DMS79 treated with DMSO at 0.1 percent for 48 hours (cell line): ENCODE measurements around the gene PDLIM1.

Experiments used
- DNase-seq: peaks from one replicate; lab custom pipeline; 2025; lab: John Stamatoyannopoulos, UW

PDLIM1 gene

DNA sequence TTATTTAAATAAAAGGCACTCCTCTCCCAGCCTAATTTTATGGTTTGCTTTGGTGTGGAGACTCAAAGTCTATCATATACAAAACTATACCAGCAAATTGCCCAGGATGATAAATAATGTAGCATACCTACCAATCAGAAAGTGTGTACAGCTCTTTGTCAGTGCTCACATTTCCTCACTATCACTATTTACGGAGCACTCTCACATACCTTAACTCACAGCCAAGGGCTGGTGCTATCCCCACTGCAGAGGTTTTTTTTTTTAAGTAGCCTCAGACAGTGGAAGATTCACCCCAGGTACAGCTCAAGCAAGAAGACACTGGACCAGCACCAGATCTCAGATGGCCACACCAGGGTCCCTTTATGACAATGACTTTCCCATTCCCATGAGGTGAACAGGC, 2.5 kb downstream of the PDLIM1 start:
- DNase-seq: no peak

DNA sequence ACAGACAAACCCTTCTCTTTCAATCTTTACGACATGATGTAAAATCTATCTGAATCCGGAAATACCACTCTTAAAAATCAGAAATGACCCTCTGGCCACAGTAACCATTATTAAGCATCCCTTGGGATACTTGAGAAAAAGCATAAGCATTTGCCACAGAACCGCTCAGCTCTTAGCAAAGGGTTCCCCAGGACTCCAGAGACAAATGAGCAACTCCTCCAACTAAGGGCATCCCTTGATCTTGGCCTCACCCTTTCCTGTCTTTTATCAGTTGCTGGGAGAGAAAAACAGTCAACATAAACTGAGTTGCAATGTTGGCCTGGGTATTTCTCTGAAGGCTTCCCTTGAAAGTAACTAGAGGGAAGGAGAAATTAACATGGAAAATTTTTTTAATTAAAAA, 3.5 kb downstream of the PDLIM1 start:
- DNase-seq: peak; percentile 9

DNA sequence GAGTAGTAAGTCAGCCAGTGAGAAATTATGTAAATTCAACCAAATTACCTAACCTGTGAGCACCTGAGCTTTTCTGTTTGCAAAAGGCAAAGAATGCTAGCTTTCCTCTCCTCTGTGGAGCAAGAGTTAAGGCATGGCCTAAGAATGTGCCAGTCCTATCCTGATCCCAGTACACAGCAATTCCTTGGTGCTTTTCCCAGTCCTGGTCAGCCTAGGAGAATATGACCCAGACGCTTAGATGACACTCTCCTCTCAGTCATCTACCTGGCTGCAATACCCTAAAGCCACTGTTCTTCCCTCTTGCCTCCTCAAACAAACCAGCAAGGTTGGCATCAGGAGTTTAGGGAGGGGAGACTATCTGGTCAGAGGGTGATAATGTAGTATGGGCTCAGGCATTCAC, 4.1 kb downstream of the PDLIM1 start:
- DNase-seq: no peak

DNA sequence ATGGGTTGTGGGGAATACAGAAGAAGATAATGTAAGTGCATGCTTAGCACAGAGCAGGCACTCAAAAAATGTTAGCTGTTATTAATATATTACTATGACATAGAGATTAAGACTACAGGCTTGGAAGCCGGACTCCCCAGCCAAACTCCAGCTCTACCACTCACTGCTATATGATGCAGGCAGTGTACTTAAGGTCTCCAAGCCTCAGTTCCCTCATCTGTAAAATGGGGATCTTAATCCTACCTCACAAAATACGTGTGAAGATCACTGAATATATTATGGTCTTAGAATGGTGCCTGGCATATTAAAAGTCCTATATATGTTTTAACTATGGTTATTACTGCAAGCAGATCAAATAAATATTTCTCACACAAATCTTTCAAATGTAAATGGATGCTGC, 5.2 kb downstream of the PDLIM1 start:
- no peak for DNase-seq

DNA sequence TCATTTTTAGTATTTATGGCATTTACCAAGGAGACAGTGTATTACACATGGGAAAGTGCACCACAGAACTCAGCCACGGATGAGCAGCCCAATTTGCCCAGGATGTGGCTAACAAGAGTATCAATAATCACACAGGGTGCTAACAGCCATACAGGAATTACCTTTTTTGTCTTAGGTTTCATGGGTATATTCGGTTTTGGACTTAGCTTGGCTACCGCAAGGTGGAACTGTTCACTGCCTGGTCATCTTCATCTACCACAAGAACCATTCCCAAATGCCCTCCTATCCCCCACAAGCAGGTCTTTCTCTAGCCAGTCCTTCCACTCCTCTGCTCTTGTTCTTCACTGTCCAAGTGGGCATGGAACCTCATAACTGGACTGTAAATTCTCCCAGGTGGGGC, 6.0 kb downstream of the PDLIM1 start:
- no peak for DNase-seq

DNA sequence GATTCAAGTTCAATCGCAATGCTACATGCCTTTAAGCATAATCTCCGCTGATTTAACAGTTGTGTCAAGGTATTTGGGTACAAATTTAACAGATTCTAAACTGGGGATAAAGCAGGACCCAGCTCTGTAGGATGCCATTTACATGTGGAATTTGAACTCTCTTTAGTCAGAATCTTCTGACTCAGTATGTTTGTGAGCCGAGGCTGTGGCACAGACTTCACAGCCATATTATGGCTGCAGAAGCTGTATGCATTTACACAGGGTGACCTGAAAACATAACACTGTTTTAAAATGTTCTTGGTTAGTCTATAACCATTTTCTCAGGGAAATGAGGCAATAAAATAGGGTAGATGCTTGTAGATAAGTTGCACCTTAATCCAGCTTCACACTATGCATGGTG, 8.7 kb downstream of the PDLIM1 start:
- DNase-seq: no peak

DNA sequence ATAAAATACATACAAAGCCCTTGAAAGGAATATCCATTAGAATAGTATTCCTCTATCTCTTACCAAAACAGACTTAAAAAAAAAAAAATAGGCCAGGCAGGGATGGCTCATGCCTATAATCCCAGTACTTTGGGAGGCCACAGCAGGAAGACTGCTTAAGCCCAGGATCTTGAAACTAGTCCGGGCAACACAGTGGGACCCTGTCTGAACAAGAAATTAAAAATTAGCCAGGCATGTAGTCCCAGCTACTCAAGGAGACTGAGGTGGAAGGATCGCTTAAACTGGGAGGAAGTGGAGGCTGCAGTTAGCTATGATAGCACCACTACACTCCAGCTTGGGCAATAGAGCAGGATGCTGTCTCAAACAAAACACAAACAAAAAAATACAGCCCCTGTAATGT, 9.6 kb downstream of the PDLIM1 start:
- no peak for DNase-seq

DNA sequence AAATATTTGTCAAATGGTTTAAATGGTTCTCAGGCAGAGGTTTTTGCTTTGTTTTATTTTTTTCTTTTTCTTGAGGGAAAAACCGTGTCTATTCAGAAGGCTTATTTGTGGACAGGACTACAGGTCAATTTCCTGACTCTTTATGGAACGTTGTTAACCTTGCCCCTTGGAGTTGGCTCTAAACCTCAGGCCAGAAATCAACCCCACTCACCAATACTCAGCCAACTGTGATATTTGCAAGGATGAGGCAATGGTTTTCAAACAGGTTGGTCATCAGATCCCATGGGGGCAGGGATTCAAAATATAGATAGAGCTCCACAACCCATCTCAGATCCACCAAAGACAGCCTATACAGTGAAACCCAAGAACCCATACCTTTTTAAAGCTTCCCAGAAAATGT, 10.2 kb downstream of the PDLIM1 start:
- DNase-seq: no peak

DNA sequence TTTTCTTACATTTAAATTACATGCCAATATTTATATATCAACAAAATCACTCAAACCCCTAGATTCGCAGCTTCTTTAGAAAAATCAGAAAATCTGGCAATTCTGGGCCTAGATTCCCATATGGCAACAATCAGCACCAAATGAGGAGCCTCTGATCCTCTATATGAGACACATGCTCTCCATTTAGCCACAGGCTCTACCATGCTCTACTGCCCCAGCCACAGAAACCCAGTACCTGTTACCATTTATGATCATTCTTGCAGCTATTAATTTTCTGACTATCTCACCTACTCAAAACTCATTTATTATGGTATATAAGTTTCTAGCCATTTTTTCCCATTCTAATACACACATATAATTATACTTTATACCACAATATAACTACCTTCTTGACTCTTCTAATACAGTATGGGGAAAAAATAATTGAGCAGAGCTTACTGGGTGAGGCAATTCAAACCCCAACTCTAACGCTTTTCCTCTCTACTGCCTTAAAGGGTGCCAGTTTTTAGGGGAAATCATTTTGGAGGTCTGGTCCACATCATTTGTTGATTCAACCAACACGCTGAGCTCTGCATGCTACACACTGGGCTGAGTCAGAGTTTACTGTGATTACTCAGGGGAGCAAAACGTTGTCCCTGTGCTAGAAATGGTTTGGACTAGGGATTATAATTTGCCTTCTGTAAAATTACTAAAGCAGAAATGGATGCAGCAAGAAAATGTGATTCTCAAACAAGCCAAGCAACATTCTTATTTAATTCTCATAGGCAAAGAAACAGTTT, 11.6 kb downstream of the PDLIM1 start:
- no peak for DNase-seq

DNA sequence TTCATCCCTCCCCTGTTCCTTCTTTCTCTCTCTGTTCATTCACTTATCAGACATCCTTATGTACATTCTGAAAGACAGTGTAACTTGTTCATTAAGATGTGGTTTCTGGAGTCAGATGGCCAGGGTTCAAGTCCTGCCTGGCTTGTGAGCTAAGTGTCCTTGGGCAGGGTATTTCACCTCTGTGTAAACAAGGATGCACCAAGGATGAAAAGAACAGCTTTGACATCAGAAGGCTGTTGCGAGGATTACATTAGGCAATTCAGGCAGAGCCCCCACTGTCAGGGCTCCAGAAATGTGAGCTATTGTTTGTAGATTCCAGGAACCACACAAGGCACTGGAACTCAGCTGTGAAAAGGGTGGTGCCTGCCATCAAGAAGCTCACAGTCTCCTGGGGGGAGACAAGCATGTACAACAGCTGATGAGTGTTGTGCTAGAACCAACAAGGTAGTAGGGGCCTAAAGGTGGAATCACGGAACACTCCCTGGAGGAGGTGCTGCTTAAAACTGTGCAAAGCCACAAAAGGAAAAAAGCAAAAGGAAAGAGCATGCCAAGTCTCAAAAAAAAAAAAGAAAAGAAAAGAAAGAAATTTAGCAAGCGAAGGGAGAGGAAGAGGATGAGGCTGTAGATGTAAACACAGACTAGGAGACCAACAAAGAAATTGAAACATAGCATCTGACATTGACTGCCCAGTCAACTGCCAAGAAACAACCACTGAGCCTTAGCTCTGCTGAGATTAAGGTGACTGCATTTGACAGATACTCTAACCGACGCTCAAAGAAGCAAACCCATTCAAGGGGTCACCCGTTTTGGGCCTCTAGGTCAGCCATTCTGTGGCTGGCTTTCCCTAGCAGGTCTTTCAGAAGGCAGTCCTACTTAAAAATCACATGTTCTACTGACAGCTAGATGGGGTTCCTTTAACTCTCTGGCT, 12.5 kb downstream of the PDLIM1 start:
- no peak for DNase-seq

DNA sequence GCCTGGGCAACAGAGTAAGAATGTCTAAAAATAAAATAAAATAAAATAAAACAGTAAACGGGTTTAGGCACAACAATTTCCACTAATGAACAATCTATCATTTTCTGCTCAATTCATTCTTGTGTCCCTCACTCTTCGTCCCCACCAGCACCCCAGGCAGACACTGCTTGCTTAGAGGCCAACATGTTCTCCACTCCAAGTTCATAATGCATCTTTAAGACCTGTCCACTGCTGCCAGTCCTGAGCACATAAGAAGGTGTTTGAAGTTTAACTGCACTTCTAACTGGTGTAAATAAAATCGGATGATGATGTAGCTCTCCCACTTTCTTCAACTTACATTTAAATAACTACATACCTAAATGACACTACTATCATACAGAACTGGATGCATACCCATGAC, 13.2 kb downstream of the PDLIM1 start:
- no peak for DNase-seq

DNA sequence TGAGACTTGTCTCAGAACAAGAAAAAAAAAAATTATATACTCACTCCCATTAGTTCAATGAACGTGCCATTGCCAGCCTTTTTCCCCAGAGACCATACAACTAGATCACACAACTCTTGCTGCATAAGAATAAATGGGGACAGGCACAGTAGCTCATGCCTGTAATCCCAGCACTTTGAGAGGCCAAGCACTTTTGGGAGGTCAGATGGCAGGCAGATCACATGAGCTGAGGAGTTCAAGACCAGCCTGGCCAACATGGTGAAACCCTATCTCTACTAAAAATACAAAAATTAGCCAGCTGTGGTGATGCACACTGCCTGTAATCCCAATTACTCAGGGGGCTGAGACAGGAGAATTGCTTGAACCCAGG, 13.6 kb downstream of the PDLIM1 start:
- DNase-seq: no peak

DNA sequence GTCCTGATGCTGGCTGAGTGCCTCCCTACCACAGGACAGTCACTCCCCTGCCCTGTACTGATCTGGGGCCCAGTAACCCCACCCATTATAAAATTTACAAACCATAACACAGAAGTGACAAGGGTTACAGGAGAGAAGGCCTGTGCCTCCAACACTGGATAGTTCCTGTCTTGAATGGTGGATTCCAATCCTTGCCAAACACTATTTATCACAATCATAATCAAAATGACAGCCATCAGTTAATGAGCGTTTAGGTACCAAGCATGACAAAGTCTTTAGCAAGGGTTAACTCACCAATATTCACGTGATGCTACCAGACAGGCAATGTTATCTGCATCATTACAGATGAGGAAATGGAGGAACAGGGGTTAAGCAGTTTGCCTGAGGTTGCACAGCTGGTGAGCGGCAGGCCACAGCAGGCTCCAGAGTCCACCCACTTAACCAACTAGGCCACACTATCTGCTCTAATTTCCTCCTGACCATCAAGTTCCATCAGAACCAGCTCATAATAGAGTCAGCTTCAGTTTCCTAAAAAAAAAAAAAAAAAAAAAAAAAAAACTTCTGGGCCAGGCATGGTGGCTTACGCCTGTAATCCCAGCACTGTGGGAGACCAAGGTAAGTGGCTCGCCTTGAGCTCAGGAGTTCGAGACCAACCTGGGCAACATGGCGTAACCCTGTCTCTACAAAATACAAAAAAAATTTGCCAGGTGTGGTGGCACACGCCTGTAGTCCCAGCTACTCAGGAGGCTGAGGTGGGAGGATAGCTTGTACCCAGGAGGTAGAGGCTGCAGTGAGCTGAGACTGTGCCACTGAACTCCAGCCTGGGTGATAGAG, 14.2 kb downstream of the PDLIM1 start:
- DNase-seq: no peak

DNA sequence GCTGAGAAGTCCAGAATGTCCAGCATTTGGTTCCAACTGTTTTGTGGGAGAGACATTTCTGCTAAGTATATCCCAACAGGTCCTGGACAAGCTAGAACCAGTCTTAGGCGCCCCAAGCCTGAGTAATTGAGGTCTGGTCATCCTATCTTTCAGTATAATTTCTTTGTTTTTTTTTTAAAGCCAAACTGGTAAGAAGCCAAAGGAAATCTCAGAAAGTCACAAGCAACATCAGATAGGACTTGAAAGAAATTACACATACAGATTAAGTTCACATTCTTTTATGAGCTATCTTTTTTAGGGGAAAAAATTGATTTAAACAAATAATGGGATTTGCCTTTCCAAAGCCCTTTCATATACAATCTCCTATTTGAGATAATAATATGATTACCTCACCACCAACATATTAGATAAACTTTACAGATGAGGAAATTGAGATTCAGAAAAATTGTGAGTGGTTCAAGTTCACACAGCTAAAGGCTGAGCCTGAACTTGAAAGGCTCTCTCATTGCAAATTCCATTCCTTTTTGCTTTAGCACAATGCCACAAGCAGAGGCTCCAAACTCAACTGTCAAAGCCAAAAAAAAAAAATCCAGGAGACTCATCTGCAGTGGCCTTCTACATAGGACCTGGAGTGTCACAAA, 15.0 kb downstream of the PDLIM1 start:
- DNase-seq: no peak

DNA sequence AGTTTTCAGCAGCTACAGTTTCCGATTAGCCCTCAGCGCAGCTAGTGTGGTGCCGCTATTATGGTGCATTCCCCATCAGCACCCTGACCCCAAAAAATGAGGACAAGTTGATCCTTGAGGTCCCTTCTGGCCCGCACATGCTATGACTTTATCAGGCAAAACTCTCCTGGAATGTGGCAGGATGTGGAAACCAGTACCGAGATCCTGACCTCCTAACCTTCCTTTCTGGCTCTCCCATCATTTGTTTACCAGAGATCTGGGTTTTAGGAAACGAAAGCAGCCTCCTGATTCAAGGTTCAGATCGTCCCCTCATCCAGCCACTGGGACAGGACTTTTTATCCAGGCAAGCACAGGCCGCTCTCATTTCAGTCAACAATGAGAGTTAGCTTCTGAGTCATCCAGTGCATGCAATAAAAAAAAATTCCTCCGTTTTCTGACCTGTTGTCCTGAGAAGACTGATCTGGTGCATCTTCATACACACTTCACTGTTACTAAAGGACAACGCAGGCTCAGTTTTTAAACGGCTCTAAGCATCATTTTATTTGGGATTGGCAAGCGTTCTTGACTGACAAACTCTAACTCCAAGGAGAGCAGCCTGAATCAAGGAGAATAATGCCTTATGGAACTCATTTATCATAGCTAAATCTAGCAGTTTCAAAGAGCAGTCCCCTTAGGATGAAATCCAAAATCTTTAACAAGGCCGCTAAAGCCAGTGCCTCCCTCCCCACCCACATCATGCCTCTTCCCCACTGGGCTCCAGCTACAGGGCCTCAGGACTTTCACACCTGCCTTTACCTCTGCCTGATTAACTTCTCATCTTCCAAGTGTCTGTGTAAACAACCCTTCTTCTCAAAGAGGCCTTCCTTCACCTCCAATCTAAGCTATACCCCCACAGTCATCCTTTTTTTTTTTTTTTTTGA, 17.1 kb downstream of the PDLIM1 start:
- DNase-seq: no peak

DNA sequence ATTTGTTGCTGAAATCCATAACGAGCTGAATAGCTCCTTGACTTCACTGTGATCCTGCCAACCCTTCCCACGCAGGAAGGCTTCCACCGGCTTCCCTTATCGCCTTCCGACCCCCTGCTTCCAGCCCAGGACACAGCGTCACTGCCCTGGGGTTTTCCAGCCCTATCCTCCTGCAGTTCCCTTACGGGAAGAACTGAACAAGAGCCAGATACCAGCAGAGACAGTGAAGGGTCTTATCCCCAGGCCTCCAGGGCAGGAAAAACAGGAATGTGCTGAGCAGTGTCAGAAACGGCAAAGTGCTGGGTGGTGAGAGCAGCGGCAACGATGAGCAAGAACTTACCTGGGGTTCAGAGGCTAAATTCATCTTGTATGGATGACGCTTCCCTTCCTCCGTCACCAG, 22.4 kb downstream of the PDLIM1 start:
- no peak for DNase-seq

DNA sequence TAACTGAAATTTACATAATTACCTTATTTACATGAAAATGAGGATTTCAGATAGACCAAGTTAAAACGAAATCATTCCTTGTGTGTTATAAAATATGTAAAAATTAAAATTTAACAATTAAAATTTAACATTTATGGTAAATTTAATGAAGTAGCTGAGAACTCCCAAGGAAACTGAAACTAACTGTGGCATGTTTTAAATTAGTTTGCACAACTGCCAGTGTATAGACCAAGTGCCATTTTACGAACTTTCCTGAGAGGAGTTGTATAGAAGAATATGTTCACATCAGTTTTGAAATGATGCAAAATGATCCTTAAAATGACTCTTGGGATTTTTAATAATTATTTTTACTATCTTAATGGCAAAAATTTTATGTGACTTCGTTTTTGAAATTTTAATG, 23.6 kb downstream of the PDLIM1 start:
- DNase-seq: no peak

DNA sequence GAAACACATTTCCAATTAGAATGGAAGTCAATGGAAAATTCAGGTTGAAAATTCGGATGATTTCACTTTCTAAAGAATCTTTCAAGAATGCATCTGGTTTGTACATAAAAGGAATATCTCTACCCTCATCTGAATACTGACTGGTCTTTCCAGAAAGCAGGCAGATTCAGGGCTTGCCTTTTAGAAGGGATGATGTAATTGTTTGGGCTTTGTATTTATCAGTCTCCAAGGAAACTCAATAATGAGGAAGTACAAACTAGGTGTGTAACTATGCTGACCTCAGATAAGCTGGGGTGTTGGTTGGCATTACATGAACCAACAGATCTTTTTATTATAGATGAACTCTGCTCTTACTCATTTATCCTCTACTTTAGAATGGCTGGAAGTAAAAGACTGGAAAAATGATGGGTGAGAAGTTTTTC, 24.1 kb downstream of the PDLIM1 start:
- DNase-seq: no peak

DNA sequence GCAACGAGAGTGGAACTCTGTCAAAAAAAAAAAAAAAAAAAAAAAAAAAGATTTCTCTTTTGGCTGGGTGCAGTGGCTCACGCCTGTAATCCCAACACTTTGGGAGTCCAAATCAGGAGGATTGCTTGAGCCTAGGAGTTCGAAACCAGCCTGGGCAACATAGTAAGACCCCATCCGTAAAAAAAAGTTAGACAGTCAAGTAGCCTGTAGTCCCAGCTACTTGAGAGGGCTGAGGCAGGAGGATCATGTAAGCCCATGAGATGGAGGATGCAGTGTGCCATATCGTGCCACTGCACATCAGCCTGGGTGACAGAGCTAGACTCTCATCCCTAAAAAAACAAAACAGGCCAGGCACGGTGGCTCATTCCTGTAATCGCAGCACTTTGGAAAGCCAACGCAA, 25.2 kb downstream of the PDLIM1 start:
- no peak for DNase-seq

DNA sequence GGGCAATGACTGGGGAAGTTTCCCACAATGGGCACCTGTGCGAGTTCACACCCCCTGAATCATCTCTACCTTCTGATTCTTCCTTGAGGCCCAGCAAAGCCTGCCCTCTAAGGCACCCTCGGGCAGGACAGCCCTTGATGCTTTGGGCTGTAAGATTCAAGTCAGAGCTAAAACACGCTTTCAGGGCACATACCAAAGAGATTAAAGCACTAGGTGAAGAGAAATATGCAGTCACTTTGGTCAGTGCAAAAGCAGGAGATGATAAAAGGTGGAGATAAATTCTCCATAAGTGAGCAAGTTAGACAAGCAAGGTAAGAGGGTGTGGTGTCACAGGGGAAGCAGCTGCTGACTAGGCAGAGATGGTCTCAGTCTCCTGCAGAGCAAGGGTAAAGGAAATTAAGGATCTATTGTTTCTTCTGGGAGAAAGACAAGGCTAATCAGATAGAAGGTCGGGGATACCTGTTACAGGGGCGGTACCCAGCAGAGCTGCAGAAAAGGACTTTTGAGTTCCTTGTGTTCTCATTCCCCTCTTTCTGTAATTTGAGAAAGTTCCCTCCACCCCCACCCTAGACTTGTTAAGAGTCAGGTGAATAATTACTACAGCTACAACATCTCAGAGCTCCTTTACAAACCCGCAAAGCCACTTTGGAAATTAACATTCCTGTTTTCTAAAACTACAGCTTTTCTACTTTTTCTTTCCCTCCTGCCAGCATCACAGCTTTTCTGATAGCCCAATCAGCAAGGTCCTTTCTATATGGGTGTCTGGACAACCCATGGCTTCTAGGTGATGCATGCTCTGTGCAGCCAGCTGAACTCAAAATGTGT, 26.4 kb downstream of the PDLIM1 start:
- DNase-seq: no peak
